Measurements from ENCODE around the gene QKI.

QKI gene

GRCh38 chr6:163501439-163501838 is 86.9 kb downstream of the QKI start:
- H3K27me3 ChIP-seq (ENCODE audit: control insufficient read depth, insufficient read depth, low read length): no peaks in the 10 kb centered on the region
- no peaks in the 10 kb centered on the region for H3K36me3 ChIP-seq (ENCODE audit: control insufficient read depth, insufficient read depth, low read length)
- TF ChIP-seq CTCF (IDR thresholded peaks at IDR 0.05): no peak
- no peak overlapping the region for H2AFZ ChIP-seq
- H3K4me3 ChIP-seq (ENCODE audit: low read depth, low read length): no peak overlapping the region
- H3K79me2 ChIP-seq: peaks cover 19% of the 10 kb centered on the region
- no peaks in the 10 kb centered on the region for H3K9me3 ChIP-seq (ENCODE audit: control insufficient read depth, low read length)
- no peak overlapping the region for H3K27ac ChIP-seq
- H3K4me2 ChIP-seq (ENCODE audit: low read length): no peak overlapping the region
- no peak overlapping the region for H3K9ac ChIP-seq
- H3K4me1 ChIP-seq: no peaks in the 10 kb centered on the region

GRCh38 chr6:163504984-163505640 is 90.6 kb downstream of the QKI start:
- TF ChIP-seq CTCF (IDR thresholded peaks at IDR 0.05): no peak
- Histone ChIP-seq H3K36me3 (ENCODE audit: control insufficient read depth, insufficient read depth, low read length) (no peaks in the 10 kb centered on the region), H3K9me3 (ENCODE audit: control insufficient read depth, low read length) (no peaks in the 10 kb centered on the region), H3K4me2 (ENCODE audit: low read length) (no peak overlapping the region), H3K79me2 (peaks cover 21% of the 10 kb centered on the region), H3K4me3 (ENCODE audit: low read depth, low read length) (no peak overlapping the region), H3K27me3 (ENCODE audit: control insufficient read depth, insufficient read depth, low read length) (no peaks in the 10 kb centered on the region), H3K4me1 (no peaks in the 10 kb centered on the region), H2AFZ (no peak overlapping the region), H3K9ac (no peak overlapping the region), H3K27ac (no peak overlapping the region)

GRCh38 chr6:163507965-163508364 is 93.4 kb downstream of the QKI start:
- H3K4me3 ChIP-seq (ENCODE audit: low read depth, low read length): no peak overlapping the region
- no peaks in the 10 kb centered on the region for H3K27me3 ChIP-seq (ENCODE audit: control insufficient read depth, insufficient read depth, low read length)
- H3K9ac ChIP-seq: no peak overlapping the region
- peaks cover 19% of the 10 kb centered on the region for H3K79me2 ChIP-seq
- no peaks in the 10 kb centered on the region for H3K9me3 ChIP-seq (ENCODE audit: control insufficient read depth, low read length)
- no peak overlapping the region for H2AFZ ChIP-seq
- H3K36me3 ChIP-seq (ENCODE audit: control insufficient read depth, insufficient read depth, low read length): no peaks in the 10 kb centered on the region
- peaks cover under 1% of the 10 kb centered on the region for H3K4me1 ChIP-seq
- no peak for TF ChIP-seq CTCF (IDR thresholded peaks at IDR 0.05)
- H3K4me2 ChIP-seq (ENCODE audit: low read length): no peak overlapping the region
- H3K27ac ChIP-seq: no peak overlapping the region

GRCh38 chr6:163513003-163513402 is 98.5 kb downstream of the QKI start:
- H3K27ac ChIP-seq: no peak overlapping the region
- no peak overlapping the region for H3K4me2 ChIP-seq (ENCODE audit: low read length)
- no peak overlapping the region for H3K9ac ChIP-seq
- H3K27me3 ChIP-seq (ENCODE audit: control insufficient read depth, insufficient read depth, low read length): no peaks in the 10 kb centered on the region
- peaks cover 8% of the 10 kb centered on the region for H3K79me2 ChIP-seq
- no peaks in the 10 kb centered on the region for H3K36me3 ChIP-seq (ENCODE audit: control insufficient read depth, insufficient read depth, low read length)
- peaks cover 6% of the 10 kb centered on the region for H3K4me1 ChIP-seq
- no peak overlapping the region for H2AFZ ChIP-seq
- no peak overlapping the region for H3K4me3 ChIP-seq (ENCODE audit: low read depth, low read length)
- no peaks in the 10 kb centered on the region for H3K9me3 ChIP-seq (ENCODE audit: control insufficient read depth, low read length)
- TF ChIP-seq CTCF (IDR thresholded peaks at IDR 0.05): no peak

GRCh38 chr6:163513570-163514166 is 99.2 kb downstream of the QKI start:
- peak overlapping the region; percentile 24 for H3K4me2 ChIP-seq (ENCODE audit: low read length)
- H2AFZ ChIP-seq: no peak overlapping the region
- no peak overlapping the region for H3K4me3 ChIP-seq (ENCODE audit: low read depth, low read length)
- no peak overlapping the region for H3K27ac ChIP-seq
- H3K4me1 ChIP-seq: peaks cover 6% of the 10 kb centered on the region
- peaks cover 8% of the 10 kb centered on the region for H3K79me2 ChIP-seq
- no peaks in the 10 kb centered on the region for H3K9me3 ChIP-seq (ENCODE audit: control insufficient read depth, low read length)
- no peaks in the 10 kb centered on the region for H3K36me3 ChIP-seq (ENCODE audit: control insufficient read depth, insufficient read depth, low read length)
- no peak for TF ChIP-seq CTCF (IDR thresholded peaks at IDR 0.05)
- no peak overlapping the region for H3K9ac ChIP-seq
- no peaks in the 10 kb centered on the region for H3K27me3 ChIP-seq (ENCODE audit: control insufficient read depth, insufficient read depth, low read length)

Data from parathyroid adenoma (tissue), 2 donors.